Stimulated activated CD4-positive, alpha-beta T cell treated with anti-CD3 and anti-CD28 coated beads, Interleukin-12 subunit alpha, Interleukin-12 subunit beta, amount 100 ng/mL, for 24 hours (primary cell): ENCODE measurements around the gene OTOS.

Experiments used
- DNase-seq, 2 experiments: peaks; one replicate each; pipeline ENCODE4 v3.0.0-alpha.2; 2020; ENCODE audit warnings: low read depth in 2 of 2

The OTOS gene

DNA sequence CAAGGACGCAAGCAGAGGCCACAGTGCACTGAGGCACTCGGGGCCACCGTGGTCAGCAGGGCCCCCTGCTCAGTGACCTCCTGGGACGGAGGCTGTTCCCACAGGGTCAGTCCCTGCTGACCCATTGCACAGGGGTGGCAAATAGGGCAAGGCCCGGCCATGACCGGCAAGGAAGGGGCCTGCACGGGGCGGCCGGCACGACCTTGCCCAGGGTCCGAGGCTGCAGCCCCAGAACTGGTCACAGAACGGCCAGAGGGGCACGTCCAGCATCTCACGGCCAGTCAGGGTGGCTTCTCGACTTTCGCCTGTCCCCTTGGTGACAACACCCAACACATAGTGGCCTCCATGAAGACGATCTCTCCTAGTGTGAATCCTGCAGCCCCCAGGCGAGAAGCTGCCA, 27.6 kb upstream of the OTOS start:
- no peak for DNase-seq

DNA sequence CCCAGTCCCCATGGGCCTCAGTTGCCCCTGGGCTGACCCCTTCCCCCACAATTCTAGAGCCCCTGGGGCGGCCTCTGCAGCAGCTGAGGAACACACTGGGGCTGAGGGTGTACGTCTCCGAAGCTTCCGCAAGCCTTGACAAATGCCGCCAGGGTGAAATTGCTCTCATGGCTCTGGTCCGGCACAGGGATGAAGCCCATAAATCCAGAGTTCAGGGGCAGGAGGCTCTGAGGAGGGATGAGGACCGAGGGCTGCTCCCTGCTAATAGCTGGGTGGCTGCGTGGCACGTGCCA, 27.1 kb upstream of the OTOS start:
- DNase-seq = no peak

DNA sequence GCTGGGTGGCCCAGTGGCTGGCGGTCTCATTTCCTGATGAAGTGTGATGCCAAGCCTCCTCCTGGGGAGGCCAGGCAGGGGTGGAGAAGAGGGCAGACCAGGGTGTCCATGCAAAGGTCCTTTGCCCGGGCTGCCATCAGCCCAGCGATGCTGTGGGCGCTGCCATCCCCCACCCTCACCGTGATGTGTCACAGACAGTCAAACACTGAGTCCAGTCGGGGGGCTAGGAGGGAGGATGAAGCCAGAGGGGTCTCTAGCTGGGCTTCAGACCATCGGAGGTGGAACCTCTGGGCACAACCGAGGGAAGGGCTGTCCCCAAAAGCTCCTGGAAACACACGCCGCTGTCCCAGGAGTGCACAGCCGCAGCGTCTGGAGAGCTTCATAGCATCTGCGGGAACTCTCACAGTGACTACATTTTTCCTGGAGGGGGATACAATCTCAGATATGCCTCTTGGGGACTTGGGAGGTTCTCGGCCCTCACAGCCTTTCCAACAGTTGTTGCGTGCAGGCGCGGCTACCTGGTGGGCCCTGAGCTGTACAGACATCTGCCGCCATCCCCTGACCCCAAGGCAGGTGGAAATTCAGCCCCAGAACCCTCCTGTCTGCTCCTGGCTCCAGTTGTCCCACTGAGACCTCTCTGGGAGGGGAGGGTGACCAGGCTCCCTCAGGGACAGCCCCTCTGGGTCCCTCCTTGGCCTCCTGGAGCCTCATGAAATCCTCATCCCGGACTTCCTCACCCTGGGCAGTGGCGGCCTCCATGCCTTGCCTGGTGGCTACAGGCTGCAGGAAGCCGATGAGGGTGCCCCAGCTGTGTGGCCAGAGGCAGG, 26.5 kb upstream of the OTOS start:
- no peak for DNase-seq

DNA sequence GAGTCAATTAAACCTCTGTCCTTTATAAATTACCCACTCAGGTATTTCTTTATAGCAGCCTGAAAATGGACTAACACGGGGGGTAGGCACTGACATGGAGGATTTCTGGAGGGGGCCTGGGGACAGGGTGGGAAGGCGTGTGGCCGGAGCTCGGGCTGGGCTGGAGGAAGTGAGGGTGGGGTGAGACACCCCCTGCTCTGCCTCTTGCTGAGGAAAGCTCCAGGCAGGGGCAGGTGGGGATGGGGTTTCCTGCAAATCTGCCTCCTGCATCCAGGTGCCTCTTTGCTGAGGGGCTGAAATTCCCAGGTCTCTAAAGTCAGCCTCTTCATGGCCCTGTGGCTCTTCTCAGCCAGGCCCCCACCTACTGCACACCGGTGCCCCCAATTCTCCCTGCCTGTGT, 25.7 kb upstream of the OTOS start:
- no peak for DNase-seq

DNA sequence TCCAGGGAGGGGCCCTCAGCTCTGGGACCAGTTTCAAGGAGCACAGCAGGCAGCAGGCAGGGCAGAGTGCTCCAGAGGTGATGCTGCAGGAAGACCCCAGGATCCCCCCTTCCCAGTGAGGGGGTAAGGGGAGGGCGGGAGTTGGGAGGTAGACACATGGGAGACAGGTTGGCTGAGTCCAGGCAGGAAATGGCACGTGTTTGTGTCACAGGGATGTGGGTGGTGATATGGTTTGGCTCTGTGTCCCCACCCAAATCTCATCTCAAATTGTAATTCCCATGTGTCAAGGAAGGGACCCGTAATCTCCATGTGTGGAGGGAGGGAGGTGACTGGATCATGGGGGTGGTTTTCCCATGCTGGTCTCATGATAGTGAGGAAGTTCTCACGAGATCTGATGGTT, 25.2 kb upstream of the OTOS start:
- DNase-seq = no peak

DNA sequence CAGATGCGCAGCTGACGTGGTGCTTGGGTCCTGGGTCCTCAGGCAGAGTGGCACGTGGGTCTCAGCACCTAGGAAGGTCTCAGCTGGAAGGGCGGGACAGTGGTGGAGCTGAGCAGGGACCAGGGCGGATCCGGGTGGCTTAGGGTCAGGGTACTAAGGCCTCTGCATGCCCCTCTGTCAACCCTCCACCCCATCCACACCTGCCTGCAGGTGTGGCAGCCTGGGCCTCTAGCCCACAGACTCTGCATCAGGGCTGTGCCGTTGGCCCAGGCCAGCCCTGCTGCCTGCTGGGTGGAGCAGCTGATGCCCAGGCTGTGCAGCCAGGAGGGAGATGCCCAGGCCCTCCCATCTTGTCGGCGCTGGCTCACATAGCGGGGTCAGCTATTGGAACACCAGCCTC, 24.6 kb upstream of the OTOS start:
- no peak for DNase-seq

DNA sequence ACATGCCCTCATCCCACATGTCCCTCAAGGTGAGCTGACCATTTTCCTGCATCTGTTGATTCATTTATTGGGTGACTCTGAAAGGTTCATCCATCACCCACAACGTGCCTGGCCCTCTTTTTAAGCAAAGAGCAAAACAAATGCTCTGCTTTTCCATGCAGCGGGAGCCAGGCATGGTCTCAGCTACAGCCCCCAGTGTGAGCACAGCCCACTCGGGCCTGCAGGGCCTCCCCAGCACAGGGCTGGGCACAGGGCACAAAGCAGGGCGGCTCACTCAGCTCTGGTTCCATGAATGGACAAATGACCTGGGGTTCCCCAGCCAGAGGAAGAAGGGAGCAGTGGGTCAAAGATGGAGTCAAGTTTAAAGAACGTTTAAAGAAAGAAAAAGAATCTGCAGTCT, 24.1 kb upstream of the OTOS start:
- no peak for DNase-seq

DNA sequence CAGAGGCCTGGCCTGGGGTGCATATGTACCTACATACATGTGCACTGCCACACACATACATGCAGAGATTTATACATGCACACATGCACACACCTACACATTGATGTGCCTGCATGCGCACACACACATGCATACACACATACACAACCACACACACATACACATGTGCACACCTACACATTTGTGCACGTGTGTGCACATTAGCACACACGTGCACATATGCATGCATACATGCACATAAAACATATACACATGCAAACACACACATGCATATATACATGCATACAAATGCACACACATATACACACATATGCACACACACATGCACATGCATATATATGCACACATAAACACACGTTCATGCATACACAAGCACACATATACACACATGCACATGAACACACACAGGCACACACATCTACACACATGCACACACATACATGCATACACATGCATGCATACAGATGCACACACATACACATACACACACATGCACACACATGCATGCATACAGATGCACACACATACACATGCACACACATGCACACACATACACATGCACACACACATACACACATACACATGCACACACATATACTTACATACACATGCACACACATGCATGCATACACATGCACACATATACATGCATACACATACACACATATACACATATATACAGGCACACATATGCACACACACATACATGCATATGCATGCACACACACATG, 23.6 kb upstream of the OTOS start:
- DNase-seq = no peak

DNA sequence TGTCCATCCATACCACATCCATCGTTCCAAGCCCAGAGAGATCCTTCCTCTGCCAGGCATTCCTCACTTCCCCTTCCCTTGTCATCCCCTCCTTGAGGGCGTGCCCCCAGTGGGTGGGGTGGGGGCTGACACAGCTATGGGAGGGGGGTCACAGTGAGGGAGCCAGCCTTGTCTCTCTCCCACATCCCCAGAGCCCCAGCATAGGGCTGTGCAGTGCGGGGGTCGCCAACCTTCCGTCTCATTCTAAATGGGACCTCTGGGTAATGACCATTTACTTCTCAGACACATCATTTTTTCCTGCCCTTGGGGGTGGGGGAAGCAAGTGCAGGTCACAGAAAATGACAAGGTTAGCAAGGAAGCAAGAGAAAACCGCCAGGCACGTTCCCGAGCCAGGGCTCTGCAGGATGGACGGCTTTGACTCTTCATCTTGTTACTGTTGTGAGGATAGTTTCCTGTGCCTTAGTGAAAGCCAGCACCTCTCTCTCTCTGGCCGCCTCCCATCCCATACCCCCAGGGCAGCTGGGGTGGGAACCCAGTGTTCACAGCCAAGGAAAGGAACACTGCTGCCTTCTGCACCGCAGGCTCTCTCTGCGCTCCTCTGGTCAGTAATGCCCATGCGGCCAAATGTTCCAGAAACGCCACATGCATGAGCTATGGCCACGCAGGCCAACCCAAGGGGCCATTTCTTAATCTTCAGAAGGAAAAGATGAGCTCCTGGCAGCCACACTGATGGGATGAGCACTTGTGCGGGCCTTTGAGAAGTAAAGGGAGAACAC, 22.7 kb upstream of the OTOS start:
- DNase-seq = no peak

DNA sequence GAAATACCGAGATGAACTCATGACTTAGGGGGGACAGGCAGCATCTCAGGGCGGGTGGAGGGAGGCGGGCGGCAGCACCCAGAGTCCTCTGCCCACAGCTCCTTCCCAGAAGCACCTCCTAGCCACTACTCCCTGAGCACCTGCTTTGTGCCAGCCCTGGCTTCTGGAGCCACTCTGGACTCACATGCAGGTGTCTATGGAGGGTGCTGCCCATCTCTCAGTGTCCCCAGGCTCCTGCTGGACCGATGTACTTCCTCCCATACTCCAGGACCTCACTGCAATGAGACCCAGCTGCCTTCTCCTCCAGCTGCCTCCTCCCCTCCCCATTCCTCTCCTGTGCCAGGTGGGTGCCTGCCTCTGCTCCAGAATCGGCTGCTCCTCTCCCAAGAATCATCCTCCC, 22.1 kb upstream of the OTOS start:
- no peak for DNase-seq

DNA sequence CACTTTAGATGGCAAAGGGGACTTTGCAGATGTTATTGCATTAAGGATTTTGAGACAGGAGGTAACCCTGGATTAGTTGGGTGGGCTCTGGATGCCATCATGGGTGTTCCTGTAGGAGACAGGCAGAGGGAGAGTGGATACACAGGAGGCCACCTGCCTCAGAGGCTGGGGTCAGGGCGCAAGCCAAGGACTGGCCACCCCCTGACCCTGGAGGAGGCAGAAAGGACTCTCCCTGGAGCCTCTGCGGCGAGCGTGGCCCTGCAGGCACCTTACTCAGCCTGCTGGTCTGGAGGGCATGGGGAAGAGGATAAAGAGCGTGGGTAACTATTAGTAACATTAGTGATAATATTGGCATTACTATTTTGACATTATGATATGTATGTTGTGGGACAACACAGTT, 21.6 kb upstream of the OTOS start:
- DNase-seq = no peak

DNA sequence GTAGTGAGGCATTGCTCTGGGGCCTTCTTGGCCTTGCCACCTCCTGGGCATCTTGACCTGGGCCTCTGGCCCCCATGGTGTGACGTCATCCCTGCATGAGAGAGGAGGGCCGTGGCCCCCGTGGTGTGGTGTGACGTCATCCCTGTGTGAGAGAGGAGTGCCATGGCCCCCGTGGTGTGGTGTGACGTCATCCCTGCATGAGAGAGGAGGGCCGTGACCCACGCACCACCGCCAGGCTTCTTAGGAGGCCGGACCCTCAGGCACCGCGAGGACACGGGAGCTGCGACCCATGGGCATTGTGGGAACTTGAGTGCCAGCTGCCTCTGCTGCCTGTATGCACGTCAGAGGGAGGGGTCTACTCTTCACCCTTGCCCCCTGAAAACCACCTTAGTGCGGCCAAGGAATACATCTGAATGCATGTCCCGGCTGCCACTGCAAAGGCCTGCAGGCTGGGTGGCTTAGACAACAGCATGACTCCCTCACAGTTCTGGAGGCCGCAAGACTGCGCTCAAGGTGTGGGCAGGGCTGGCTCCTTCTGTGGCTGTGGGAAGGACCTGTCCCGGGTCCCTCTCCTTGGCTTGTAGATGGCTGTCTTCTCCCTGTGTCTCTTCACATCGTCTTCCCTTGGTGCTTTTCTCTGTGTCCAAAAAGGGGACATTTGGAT, 20.8 kb upstream of the OTOS start:
- no peak for DNase-seq

DNA sequence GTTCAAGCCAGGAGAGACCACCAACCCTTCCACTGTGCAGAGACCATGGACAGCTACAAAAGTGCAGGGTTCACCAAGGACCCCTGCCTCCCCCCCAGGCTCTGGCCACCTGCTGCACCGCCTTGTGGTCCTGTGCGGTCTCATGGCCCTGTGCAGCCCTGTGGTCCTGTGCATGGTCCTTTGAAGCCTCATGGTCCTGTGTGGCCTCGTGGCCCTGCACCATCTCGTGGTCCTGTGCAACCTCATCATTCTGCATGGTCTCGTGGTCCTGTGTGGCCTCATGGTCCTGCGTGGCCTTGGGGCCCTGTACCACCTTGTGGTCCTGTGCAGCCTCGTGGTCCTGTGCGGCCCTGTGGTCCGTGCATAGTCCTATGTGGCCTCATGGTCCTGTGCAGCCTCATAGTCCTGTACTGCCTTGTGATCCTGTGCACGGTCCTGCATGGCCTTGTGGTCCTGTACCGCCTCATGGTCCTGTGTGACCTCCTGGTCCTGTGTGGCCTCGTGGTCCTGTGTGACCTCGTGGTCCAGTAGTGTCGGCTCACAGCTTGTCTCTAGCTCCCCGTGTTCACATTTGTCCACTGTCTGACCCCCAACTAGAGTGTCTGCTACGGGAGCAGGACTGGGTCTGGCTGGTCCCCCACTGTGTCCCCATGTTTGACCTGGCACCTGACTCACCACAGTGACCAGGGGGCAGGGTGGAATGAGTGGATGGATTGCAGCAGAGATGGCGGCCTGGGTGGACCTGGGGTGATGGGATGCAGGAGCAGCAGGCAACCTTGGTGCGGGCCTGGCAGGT, 20.0 kb upstream of the OTOS start:
- DNase-seq = no peak

DNA sequence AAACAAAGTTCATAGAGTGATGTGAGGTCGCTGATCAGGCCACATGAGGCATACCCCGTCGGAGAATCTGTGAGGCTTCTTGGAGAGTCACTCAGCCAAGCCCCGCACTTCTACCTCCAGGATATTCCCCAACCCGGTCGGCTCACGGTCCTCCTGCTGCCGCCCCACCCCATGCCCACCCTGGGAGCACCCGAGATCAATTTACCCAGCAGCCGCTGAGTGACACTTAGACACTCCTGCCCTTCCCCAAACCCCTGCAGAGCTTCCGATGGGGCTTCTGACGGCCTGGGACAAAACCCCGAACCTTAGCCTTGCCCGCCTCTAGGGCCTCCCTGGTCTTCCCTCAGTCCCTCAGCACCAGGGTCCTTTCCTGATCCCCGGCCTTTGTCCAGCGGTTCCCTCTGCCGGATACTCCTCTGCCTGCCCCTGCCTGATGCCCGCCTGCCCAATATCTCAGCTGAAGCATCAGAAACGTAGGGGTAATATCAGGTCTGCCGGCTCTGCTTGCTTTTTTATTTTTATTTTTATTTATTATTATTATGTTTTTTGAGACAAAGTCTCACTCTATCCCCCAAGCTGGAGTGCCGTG, 18.9 kb upstream of the OTOS start:
- no peak for DNase-seq

DNA sequence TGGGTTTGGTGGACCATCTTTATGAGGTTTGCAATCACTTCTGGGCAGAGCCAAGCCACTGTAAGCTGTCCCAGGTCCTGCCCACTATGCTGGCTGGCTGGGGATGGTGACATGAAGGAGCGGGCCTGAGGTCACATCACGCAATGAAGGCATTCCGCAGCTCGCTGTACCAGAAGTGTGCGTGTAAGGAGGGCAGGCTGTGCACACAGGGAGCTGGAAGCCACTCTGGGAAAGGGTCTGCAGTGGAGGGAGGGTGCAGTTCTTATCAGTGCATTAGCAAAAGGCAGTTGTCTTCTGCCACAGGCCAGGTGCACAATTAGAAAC, 16.7 kb upstream of the OTOS start:
- no peak for DNase-seq

DNA sequence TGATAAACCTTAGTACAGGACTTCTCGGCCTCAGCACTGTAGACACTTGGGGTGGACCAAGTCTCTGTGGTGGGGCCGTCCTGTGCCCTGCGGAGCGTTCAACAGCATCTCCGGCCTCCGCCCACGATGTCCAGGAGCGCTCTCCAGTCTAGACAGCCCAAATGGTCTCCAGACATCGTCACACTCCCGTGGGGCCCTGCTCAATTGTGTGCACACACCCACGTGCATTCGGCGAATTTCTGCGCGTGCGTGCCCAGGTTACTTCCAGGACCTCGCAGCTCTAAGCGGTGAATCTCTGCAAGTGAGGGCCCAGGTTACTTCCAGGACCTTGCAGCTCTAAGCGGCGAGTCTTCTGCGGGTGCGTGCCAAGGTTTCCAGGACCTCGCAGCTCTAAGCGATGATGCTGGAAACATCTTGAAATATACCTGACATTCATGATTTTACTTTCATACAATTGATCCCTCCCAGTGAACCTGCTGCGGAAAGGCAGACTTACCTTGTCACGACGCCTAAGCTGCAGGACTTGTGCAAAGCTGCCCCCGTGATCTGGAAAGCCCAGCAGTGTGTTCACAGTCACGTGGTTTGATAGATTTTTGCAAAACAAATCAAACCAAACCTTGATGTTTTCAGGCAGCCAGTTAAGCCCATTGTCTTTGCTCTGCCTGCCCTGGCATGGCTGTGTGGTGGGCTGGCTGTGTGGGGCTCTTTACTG, 16.1 kb upstream of the OTOS start:
- no peak for DNase-seq

DNA sequence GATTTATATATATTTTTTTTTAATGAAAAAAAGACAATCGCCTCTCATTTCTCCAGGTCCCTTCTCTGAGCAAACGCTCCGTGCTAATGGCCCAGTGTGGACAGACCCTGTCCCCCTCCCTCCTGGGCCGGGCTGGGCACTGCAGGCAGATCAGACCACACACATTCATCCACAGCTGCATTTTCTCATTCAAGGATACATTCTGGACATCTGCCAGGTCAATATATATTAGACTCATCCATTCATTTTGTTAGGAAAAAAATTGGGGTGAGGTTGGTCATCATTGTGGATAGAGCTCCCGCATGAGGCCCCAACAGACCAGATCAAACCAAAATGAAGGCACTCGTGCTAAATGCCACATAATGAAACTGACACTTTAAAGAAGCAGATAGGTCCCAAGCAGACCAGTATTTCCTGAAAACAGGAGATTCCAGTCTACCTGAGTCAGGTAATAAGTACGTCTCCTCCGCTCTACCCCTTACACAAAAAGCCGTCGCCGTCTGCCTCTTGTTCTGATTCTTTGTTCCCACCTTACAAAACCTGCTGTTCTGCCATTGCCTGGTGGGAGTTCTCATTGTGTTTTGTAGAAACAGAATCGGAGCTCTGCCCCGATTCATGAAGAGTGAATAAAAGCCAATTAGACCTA, 15.4 kb upstream of the OTOS start:
- DNase-seq = no peak

DNA sequence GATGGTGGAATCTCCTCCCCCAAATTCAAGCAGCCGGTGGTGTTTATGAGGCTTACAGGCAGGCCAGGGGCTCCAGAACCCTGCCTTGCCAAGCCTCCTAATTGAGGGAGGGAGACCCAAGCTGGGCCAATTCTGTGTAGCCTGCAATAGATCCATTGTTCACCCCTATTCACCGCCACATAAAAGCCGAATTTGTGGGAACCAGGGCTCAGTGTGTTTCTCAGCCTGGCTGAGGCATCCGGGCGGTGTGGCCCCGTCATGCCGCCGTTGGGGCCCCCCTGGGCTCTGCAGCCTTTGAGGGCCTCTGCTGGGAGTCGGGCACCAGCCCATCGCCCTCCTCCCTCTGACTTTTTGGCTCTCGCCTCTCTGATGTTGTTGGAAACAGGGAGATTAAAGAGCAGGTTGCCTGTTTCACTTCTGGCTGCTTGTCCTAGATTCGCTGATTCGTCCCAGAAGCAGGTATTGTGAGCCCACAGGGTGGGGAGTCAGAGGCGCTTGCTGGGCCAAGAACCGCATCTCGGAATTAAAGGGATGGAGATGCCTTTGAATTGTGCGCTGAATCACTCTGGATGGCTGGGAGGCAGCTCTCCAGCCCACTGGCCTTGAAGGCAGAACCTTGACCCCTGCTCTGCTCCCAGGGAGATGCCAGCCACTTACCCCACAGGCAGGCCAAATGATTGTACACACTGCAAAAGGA, 14.7 kb upstream of the OTOS start:
- DNase-seq = no peak

DNA sequence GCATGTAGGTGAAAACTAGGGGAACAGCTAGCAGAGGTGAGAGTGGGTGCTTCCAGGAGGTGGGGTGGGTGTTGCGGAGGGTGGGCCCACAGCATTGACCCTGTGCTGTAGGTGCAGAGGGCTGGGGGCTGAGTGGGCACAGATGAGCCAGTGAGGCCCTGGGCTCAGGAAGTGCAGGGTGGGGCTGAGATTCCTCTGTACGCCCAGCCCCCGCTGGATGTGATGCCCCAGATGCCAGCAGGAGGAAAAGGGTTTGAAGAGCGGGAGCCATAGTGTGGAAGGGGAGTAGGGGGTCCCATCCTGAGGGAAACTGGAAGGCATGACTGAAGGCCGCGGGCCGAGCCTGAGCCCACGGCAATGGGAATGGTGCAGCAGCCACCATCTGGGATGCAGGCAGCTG, 14.1 kb upstream of the OTOS start:
- DNase-seq = no peak

DNA sequence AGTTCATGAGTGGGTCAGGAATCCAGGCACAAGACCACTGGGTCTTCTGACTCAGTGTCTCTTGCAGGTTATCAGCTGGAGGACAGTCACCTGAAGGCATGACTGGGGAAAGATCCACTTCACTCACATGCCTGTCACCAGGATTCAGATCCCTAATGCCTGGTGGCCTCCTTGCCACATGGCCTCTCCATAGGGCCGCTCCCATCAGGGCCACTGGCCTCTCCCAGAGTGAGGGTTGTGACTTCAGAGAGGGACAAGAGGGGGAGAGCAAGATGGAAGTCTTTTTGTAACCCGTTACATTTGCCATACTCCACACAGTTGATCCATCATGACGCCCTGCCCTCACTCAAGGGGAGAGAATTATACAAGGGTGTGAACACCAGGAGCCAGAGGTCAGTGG, 13.0 kb upstream of the OTOS start:
- DNase-seq = no peak
